HL-60 (cell line): ENCODE measurements around the gene PNRC2.

Source experiments
- POLR2AphosphoS5 ChIP-seq: IDR thresholded peaks from 2 replicates; pipeline ENCODE4 v1.6.1; 2012; ENCODE audit warnings: low read depth
- TF ChIP-seq, protein P1 (sequence below): IDR thresholded peaks from one replicate; pipeline ENCODE4 v1.5.1; 2011; ENCODE audit warnings: low read length, control low read depth, inconsistent platforms; ENCODE audit not compliant: insufficient read depth

DNA sequence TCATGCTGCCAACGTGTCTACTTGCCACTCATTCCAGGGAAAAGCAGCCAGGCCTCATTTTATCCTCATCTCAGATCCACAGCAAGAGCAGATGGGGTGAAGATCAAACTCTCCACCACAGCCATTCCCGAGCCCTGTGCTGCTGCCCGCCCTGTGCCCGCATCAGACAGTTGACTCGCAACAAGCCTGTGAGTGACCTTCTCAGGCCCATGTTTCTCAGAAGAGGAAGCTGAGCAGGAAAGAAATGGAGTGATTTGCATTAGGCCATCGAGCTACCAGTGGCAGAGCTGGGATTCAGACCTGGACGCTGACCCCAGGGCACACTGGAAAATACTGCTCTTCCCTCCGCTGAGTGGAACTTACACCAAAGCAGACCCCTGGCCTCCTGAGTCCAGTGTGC, 47.7 kb upstream of the PNRC2 start:
- TF ChIP-seq, protein P1, sequence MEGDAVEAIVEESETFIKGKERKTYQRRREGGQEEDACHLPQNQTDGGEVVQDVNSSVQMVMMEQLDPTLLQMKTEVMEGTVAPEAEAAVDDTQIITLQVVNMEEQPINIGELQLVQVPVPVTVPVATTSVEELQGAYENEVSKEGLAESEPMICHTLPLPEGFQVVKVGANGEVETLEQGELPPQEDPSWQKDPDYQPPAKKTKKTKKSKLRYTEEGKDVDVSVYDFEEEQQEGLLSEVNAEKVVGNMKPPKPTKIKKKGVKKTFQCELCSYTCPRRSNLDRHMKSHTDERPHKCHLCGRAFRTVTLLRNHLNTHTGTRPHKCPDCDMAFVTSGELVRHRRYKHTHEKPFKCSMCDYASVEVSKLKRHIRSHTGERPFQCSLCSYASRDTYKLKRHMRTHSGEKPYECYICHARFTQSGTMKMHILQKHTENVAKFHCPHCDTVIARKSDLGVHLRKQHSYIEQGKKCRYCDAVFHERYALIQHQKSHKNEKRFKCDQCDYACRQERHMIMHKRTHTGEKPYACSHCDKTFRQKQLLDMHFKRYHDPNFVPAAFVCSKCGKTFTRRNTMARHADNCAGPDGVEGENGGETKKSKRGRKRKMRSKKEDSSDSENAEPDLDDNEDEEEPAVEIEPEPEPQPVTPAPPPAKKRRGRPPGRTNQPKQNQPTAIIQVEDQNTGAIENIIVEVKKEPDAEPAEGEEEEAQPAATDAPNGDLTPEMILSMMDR, result no peak
- no peak for TF ChIP-seq POLR2AphosphoS5
